Measurements from ENCODE around the gene BRPF1.

Gene BRPF1, protein sequence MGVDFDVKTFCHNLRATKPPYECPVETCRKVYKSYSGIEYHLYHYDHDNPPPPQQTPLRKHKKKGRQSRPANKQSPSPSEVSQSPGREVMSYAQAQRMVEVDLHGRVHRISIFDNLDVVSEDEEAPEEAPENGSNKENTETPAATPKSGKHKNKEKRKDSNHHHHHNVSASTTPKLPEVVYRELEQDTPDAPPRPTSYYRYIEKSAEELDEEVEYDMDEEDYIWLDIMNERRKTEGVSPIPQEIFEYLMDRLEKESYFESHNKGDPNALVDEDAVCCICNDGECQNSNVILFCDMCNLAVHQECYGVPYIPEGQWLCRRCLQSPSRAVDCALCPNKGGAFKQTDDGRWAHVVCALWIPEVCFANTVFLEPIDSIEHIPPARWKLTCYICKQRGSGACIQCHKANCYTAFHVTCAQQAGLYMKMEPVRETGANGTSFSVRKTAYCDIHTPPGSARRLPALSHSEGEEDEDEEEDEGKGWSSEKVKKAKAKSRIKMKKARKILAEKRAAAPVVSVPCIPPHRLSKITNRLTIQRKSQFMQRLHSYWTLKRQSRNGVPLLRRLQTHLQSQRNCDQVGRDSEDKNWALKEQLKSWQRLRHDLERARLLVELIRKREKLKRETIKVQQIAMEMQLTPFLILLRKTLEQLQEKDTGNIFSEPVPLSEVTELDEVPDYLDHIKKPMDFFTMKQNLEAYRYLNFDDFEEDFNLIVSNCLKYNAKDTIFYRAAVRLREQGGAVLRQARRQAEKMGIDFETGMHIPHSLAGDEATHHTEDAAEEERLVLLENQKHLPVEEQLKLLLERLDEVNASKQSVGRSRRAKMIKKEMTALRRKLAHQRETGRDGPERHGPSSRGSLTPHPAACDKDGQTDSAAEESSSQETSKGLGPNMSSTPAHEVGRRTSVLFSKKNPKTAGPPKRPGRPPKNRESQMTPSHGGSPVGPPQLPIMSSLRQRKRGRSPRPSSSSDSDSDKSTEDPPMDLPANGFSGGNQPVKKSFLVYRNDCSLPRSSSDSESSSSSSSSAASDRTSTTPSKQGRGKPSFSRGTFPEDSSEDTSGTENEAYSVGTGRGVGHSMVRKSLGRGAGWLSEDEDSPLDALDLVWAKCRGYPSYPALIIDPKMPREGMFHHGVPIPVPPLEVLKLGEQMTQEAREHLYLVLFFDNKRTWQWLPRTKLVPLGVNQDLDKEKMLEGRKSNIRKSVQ (N-terminal part only)

DNA sequence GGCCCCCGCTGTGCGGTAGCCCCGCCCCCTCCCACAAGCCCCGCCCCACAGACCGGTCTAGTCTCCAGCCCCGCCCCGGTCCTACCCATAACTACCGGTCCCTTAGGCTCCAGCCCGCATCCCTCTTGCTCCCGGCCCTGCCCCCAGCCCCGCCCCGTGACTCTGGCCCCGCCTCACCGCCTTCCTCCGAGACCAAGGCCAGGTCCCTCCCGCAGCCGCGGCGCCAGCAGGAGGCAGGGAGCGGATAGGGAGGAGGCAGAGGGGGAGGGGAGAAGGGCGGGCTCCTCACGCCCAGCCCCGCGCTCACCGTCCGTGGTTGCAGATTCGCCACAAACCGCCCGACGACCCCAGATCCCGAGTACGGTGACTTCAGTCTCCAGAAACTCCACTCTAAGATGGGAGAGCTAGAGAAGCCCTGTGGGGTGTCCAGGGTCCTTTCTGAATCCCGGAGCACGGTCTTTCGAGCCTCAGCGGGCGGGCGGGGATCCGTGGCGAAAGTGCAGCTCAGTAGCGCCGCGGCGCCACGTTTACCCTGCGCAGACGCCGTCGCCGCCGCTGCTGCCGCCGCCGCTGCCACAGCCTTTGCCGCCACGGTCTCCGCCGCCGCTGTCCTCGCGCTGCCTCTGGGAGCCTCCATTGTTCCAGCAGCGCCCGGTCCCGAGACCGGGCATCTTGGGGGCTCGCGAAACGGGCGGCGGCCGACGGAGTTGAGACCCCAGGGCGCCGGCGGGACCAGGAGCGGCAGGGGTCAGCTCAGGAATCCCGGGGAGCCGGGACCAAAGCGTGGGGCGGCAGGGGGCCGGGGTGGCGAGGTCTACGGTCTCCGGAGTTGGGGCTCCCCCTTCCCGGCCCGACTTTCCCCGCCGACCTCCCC is at the start of gene BRPF1:
BRPF1 (plus strand) TSS at position 530 of the 874 bp plus-strand sequence. CDS start 2,406 bp downstream, outside the sequence.
- peak; percentile 99 for DNase-seq

DNA sequence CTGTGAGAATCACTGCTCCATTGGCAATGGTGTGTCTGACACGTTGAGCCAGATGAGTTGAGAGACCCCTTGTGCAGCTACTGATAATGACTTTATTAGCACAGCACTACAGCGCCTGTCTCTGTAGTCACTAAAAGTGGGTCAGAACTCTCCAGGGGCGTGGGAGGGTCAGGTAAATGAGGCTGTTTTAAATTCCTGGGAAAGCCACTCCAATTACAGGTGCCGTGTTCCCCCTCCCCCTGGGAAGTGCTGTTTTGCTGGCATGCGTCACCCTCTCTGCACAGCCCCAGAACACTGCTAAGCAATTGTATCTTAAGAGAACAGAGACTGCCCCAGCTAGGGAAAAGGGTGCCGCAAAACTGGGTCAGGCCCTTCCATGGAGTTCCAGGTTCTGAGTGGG is 49.4 kb upstream of the BRPF1 start:
- no peak for DNase-seq

DNA sequence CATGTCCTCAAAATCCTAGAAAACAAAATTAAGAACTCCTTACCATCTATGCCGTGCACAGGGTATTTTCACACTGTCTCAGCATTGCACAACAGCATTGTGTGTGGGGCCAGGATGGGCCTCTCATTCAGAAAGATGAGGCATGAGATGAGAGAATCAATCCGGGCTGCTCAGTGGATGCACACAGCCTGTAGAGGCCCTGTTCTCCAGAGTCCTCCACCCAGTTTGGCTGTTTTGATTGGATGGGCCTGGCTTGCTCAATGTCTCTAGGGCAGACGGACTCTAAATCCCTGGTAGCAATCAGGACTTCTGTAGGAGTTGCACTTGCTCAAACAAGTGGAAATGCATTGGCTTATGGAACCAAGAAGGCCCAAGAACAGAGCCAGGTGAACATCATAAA is 48.1 kb upstream of the BRPF1 start:
- DNase-seq = no peak

DNA sequence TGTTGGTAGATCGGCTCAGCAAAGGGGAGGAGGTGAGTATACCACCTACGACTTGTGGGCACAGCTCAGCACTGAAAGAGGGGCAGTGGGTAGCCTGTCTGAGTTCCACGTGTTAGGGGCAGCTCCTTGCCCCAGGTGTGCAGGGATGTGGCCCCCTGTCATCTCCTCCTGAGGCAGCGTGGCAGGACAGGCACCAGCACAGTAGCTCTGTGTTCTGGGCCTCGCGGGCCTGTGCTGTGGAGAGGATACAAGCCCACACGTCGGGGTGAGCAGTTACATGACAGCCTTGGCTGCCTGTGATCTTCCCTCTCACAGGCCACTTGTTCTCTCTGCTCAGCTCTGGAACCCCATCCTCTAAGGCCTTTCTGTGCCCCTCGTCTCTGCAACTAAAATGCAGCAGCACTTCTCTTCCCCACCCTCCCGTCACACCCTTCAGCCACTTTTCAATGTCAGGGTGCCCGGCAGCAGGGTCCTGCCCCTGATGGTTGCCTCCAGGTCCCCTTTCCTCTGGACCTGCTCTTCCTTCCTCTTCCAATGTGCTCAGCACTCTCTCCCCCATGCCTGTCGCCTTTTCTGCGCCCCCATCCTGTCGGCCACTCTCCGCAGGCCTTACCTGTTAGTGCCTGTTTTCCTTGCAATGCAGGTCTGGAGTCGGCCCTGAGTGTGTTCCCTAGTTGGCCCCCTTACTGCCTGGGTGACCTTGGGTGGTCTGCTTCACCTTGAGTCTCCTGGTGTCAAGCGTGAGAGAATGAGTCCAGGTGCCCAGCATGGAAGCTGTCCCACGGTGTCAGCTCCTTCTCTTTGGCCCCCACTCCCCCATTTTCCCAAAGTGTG is 46.1 kb upstream of the BRPF1 start:
- no peak for DNase-seq

DNA sequence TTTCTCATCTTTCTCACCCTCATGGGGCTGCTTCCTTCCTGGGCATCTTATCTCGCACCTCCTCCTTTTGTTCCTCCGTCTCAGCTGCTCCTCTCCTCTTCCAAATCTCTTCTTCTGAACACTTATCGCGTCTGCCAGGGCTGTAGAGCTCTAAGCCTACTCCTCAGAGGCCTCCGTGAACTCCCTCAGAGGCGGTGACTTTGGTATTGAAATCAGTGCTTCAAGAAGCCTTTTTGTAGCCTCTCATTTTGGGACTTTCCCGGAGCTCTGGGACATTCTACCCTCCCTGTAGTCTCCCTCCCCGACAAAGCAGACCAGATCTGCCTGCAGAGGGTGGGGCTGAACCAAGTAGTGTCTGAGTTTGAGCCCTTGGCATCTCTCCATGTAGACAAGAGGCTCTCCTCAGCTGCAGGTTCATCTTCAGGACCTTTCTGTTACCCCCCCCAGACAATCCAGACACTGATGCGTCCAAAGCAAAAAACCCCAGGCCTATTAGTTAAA is 45.4 kb upstream of the BRPF1 start:
- no peak for DNase-seq

DNA sequence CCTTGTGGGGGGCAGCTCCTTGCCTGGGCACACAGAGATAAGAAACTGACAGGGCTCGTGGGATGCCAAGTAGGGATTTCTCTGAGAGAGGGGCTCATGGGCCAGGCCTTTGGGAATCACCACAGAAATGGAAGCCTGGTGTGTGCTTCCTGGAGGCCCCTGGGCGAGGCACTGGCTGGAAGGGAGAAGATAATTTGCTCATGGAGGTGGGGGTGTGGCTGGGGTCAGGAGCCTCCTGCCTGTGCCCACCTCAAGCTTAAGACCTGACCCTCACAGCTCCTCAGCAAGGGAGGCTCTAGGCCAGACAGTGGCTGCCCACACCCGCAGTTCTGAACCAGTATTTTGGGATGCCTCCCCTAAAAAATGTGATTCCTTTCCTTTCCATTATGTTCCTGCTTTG is 44.8 kb upstream of the BRPF1 start:
- no peak for DNase-seq

DNA sequence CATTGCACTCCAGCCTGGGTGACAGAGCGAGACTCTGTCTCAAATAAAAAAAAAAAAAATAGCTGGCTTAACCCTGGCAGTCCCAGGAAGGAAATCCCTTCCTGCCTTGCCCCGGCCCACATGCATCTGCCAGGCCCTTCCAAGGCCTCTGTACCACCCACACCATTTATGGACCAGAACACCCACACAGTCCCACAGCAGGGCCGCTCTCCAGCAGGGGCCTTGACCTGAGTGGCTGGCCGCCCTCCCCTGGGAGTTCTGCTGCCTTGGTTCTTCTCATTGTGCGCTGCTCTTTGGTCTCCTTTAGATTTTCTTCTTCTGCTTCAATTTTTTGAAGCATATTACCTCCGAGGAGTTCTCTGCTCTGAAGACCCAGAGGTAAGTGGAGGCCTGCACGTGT is 44.0 kb upstream of the BRPF1 start:
- DNase-seq = no peak

DNA sequence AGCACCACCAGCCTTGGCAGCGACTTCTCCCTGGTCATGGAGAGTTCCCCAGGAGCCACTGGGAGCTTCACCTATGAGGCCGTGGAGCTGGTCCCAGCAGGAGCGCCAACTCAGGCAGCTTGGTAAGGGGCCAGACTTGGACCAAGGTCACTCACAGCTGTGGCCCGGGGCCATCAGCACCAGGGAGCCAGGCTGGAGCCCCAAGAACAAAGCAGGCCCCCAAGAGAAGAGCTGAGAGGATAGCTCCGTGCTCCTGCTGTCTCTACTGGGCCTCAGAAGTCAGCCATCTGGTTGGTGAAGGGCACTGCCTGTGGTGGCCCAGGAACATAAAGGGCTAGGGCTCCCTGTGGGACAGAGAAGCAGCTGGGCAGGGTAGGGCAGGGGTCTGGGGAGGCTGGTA is 42.6 kb upstream of the BRPF1 start:
- DNase-seq = no peak

DNA sequence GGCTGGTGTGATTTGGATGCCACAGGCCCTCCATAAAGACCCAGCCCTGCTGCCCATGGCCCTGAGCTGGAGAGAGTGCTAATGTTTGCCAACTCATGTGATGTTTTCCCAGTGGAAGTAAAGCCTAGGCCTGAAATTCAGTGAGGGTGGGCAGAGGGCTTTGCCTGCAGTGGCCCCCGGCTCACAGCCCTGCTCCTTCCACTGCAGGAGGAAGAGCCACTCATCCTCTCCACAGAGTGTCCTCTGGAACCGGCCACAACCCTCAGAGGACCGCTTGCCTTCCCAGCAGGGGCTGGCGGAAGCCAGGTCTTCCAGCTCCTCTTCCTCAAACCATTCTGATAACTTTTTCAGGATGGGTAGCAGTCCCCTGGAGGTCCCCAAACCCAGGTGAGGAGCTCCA is 41.8 kb upstream of the BRPF1 start:
- no peak for DNase-seq

DNA sequence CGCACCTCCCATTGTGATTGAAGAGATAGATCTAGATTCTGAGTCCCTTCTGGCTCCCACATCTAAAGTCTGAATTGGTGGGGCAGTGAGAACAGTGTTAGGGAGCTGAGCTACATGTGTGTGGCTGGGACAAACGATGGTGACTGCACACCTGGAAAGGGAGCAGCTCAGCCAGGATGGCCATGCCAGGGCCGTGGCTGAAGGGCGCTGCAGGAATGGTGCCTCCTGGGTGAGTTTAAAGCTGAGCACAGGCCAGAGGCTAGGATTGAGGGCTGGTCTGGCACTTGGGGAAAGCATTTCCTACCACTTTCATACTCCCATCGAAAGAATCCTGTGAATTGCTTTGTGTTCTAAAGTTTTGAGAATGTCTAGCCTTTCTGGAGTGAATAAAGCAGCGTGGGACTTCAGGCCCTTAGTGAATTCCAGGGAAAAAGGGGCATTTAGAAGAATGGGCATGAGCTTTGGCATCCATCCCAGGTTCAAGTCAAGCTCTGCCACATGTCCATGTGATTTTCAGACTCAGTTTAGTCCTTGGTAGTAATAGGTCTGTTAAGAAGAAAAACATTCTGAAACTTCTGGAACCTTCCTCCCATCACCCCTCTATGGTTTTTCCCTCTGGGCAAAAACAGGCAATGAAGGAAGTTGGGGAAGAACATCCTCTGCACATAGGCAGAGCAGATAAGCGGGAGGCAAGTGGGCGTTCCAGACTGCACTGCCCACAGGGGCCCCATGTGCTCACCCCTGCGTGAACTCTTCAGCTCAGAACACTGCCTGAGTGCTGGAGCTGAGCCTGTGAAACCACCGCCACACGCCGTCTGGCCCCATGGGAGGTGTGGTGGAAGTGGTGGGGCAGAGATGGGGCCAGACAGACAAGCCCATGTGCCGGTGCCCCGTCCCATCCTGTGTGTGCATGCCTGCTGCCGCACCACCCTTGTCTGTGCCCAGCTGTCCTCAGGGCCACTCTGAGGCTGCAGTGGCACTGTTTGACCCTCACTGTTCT is 40.8 kb upstream of the BRPF1 start:
- no peak for DNase-seq

DNA sequence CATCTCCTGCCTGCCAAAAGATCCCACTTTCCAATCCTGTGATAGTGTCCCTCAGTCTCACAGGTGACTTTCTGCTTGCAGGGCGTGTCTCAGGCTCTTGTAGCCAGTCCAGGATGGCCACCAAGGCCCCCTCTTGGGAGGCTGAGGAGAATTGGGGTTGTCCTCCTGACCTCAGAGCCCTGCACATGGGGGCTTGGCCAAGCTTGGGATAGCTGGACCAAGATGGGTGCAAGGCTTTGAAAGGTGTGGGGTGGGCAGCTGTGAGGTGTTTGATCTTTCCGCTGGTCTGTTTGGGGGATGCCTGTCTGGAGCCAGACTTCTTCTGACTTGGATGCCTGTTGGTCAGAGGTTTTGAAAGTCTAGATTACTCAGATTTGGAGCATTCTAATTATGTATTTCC is 39.9 kb upstream of the BRPF1 start:
- DNase-seq = no peak

DNA sequence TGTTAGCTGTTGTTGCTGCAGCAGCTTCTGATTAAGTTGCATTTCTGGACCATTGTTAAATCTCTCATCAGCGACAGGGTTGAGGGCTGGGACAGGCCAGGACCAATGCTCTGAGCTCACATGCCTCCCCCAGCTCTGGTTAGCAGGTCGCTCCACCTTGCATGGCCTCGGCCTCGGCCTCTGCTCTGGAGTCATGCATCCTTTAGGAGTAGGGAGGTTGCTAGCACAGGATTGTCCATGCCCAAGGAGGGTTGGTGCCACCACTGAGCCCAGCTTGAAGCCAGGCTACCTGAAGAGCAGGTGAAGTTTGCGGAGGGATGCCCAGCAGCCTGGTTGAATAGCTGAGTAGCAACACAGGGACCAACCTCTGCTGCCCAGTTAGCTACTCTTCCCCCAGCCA is 39.1 kb upstream of the BRPF1 start:
- DNase-seq = no peak

DNA sequence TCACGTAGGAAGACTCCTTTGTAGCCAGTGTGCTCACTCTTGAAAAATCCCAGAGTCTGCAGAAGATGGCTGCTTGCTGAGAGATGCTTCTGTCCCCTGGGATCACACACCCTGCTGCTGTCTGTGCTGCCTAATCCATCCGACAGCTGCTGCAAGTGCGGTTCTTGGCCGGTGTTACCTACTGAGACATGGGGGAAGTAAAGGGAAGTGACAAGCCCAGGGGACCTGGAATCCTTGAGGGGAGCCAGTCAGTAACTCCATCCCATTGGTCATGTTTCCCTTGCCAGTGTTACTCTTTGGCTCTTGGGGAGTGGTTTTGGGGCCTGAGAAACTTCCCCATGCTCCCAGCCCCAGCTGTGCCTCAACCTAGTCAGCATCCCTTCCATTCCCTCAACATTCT is 36.2 kb upstream of the BRPF1 start:
- DNase-seq = peak; percentile 36

DNA sequence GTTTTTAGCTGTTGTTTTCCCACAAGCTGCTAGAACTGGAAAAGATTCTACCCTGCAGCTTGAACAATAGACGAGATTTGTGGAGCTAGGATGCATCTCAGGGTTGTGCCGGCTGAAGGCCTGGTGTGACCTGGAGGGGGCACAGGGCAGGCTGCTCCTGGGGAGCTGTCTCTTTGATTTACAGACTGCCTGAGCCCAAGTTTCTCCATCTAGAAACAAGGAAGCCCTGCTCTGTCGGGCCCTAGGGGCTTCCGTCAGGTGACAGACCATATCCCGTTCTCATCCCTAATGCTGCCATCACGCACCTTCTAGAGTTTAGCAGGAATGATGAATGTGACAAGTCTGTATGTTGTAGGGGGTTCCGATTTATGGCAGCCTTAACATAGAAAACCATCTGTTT is 35.8 kb upstream of the BRPF1 start:
- DNase-seq = peak; percentile 6

DNA sequence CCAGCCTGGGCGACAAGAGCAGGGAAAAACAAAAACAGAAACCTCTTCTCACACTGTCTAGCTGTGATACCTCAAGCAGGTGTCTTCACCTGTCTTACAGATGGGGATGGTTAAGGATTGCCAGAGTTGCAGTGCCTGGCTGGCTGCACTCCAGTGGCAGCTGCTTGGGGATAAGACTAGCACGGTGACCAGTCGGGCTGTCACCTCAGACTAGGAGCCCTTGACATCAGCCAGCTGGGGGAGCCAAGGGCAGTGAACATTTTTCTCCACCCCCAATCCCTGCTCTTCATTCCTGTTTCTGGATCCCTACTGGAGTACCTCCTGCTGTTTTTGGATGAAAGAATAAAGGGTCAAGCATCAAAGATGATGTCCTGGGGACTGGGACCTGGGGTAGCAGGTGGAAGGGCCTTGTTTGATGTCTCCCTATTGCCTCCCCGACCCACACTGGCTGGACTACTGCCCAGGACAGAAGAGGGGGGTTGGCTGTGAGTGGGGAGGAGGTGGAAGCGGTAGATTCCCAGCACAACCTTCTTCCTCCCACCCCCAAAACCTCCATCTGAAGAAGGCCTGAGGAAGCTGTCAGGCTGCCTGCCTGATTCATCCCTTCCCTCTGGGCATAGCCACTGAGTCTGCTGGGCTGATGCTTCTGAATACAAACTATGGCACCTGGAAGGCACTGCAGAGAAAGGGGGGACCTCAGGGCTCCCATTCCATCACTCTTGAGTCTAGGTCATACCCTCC is 34.9 kb upstream of the BRPF1 start:
- DNase-seq = no peak

DNA sequence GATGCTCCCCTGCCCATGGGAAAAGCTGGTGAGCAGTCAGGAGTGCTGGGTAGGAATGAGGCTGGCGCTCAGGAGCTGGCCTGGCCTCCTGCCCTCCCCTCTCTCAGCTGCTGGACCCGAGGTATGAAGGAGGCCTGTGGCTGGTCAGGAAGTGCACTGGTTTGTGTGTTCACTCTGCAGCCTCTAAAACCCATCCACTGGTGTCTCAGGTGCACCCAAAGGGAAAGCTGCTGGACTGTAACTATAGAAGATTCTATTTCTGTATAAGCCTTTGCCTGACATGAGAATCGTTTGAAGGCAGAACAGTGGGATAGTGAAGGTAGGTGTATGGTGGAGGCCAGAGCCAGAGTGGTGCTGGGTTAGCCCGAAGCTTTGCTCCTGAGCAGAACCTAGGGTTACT is 33.6 kb upstream of the BRPF1 start:
- no peak for DNase-seq

DNA sequence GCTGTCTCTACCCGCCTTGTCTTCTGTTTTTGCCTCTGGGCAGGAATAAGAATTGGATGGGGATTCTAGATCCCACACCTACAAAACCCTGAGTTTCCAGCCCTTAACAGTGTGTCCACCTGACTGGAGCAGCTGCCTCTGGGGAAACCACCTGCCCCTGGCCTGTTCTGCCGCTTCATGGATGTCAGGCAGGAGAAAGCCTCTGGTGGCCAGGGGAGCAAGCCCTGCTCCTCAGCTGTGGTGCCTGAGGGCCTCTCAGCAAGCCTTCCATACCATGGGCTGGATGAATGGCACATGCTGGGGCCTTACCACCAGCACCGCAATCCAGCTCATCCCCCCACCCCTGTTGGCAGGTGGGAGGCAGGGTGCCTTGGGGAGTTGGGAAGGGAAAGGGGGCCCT is 33.2 kb upstream of the BRPF1 start:
- DNase-seq = no peak

DNA sequence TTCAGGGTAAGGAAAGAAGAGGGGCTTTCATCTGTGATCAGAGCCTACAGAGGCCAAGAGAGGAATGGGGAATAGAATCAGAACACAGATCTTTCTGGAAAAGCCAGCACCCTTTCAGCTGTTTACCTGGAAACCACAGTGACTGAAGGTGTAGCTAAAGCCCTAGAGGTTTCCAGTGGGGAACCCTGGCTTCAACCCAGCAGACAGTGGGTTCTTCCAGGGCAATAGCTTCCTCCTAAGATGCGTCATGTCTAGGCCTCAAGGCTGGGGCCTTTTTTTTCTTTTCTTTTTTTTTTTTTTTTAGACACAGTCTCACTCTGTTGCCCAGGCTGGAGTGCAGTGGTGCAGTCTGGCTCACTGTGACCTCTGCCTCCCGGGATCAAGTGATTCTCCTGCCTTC is 31.0 kb upstream of the BRPF1 start:
- DNase-seq = no peak

DNA sequence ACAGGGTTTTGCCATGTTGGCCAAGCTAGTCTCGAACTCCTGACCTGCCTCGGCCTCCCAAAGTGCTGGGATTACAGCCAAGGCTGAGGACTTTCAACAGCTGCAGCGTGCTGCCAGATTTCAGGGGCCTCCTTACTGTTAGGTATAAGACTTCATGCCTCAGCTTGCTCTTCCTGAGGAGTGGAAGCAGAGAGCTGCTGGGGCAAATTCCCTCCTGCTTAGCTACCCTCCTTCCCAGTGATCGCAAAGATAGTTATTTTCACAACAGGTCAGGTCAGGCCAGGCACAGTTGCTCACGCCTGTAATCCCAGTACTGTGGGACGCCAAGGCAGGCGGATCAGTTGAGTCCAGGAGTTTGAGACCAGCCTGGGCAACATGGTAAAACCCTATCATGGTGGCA is 30.5 kb upstream of the BRPF1 start:
- no peak for DNase-seq
